Activated T-helper 2 cell treated with anti-CD3 and anti-CD28 coated beads, Interferon-gamma antibody, Interleukin-2, Interleukin-4, amounts not matched to agents 10 μg/mL and 5 μg/mL and 100 μg/mL, durations not matched to agents 14 hours and 24 hours and 36 hours (primary cell): ENCODE data around the gene AHDC1. TPM values are rescaled to one million over a fixed set of nuclear protein-coding genes. Genes with fewer than 3 reads are reported as not detected.
"Not testable (repeated sequence)": the region's sequence is repeated elsewhere in the genome, so short reads cannot be mapped to it uniquely, and the experiment has no call there.

Source experiments
- DNase-seq: peaks from one replicate; pipeline ENCODE4 v3.0.0; 2021; ENCODE audit warnings: low spot score
- H3K27ac Mint-ChIP-seq: one replicate; pipeline ENCODE4 v1.8.0; 2021; ENCODE audit warnings: mixed read lengths
- H3K27me3 Mint-ChIP-seq: one replicate; pipeline ENCODE4 v1.8.0; 2021; ENCODE audit warnings: low read depth, mixed read lengths
- H3K36me3 Mint-ChIP-seq: one replicate; pipeline ENCODE4 v1.8.0; 2021; ENCODE audit warnings: low read depth, mixed read lengths
- H3K4me1 Mint-ChIP-seq: one replicate; pipeline ENCODE4 v1.8.0; 2021; ENCODE audit warnings: low read depth, mixed read lengths
- H3K4me3 Mint-ChIP-seq: one replicate; pipeline ENCODE4 v1.8.0; 2021; ENCODE audit warnings: low read depth, mild to moderate bottlenecking, moderate library complexity, mixed read lengths
- H3K9me3 Mint-ChIP-seq: one replicate; pipeline ENCODE4 v1.8.0; 2021; ENCODE audit warnings: mixed read lengths
- intact Hi-C: fragments of 100-400 bp; cut with micrococcal nuclease; formaldehyde crosslinking; loops from one replicate; pipeline ENCODE4 v1.15.1; 2023
- total RNA-seq: library from RNA; stranded (reverse); gene quantifications from 2 replicates; pipeline ENCODE4 v1.2.3, GENCODE V29; 2022

AHDC1 gene
- total RNA-seq, 1 donor from 2014 or later, result 29.3 TPM

DNA sequence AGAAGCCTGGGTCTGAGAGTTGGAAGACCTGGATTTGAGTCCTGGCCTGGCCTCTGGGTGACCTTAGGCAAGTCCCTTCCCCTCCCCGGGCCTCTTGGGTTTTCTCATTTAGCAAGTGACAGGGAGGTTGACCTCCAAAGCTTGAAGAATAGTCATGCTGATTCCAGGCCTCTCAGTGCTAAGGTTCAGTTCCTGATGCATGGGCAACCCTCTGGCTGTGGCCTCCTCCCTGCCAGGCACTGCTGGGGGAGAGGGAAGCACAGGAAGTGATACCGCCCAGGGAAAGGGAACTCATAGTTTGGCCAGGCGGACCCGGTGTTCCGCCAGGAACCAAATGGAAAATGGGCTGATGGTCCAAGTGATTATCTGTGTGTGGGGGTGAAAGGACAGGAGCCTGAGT is 90.4 kb downstream of the AHDC1 start:
- no peak overlapping the region for H3K4me3 Mint-ChIP-seq
- no peak overlapping the region for H3K27ac Mint-ChIP-seq
- H3K27me3 Mint-ChIP-seq, result no peaks in the 10 kb centered on the region
- intact Hi-C loops, result no loop called here
- H3K9me3 Mint-ChIP-seq, result no peaks in the 10 kb centered on the region
- no peak for DNase-seq
- H3K36me3 Mint-ChIP-seq, result no peaks in the 10 kb centered on the region
- peaks cover 6% of the 10 kb centered on the region for H3K4me1 Mint-ChIP-seq

DNA sequence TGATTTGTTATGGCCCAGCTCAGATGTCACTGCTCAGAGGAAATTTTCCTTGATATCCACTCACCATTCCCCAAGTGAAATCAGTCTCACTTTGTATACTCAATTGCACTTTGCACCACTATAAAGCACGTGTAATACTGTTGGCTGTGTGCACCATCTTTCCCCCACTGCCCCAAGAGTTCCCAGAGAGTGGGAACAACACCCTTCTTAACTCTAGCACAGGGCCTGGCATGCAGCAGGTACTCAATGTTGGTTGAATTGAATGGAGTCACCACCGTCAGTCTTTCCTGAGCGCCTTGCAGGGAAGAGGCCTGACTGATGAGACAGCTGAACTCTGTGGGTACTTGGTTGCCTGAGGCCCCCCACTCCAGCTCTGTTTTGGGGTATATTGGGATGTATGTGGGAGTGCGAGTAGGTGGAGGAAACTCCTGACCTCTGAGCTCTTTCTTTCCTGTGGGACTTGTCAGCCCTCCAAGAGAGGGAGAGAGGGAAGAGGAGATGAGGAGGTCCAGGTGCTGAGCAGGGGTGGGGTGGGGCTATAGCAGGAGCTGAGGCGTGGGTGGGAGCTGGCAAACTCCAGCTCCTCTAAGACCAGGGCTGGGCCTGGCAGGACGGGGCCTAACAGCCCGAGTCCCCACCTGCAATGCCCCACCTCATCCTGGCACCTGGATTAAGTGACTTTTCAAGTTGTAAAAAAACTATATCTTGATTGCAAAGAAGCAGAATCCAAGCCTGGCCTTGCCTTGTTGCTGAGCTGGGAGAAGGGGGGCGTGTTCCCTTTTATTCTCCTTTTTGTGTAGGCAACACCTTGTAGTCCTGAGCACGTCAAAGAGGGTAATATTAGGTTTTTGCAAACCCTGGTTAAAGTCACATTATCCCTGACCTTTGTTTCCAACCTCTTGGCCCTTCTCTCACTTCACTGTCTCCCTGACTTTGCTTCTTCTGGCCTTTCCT is 94.5 kb downstream of the AHDC1 start:
- intact Hi-C loops, result no loop called here
- no peaks in the 10 kb centered on the region for H3K9me3 Mint-ChIP-seq
- no peaks in the 10 kb centered on the region for H3K27me3 Mint-ChIP-seq
- no peaks in the 10 kb centered on the region for H3K36me3 Mint-ChIP-seq
- H3K4me3 Mint-ChIP-seq, result no peak overlapping the region
- H3K4me1 Mint-ChIP-seq, result no peaks in the 10 kb centered on the region
- DNase-seq, result no peak
- H3K27ac Mint-ChIP-seq, result no peak overlapping the region

DNA sequence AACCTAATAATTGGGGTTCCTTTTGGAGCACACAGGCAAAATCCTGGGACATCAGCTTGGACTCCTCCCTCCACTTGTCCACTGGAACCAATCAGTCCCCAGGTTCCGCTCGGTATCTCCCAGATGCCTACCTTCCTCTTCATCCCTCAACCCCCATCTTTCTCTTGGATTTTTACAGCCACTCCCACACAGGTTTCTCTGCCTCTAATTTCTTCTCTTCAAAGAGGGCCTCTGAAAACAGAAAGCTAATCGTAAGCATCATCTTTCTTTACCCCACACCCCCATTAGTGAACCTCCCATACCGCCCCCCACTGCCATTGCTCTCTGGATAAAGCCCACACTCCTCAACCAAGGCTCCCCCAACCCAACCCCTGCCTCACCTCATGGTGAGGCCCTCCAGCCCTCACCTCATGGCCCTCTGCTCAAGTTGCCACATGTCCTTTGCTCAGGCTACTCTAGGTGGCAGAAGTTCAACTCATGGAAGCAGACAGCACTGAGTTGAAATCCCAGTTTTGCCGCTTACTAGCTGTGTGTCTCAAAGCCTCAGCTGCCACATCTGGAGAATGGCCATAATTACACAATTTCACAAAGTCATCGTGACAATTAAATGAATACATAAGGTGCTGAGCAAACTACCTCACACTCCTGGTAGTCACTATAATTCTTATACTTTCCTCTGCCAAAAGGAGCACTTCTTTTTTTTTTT is 95.8 kb downstream of the AHDC1 start:
- no peak overlapping the region for H3K4me3 Mint-ChIP-seq
- intact Hi-C loops, result no loop called here
- H3K27me3 Mint-ChIP-seq, result no peaks in the 10 kb centered on the region
- H3K36me3 Mint-ChIP-seq, result no peaks in the 10 kb centered on the region
- no peaks in the 10 kb centered on the region for H3K4me1 Mint-ChIP-seq
- no peak for DNase-seq
- no peaks in the 10 kb centered on the region for H3K9me3 Mint-ChIP-seq
- H3K27ac Mint-ChIP-seq, result no peak overlapping the region

DNA sequence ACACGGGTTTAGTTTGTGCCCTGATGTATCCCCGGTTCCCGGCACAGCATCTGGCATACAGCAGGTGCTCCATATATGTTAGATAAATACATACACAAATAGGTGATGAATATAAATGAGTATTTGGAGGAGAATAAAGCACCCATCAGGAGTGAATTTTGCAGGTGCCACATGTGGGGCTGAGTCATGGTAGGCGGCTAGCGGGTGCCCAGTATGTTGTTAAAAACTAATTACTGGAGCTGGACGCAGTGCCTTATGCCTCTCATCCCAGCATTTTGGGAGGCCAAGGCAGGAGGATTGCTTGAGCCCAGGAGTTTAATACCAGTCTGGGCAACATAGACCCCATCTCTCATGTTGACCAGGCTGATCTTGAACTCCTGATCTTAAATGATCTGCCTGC is 97.2 kb downstream of the AHDC1 start:
- Mint-ChIP-seq H3K36me3 (no peaks in the 10 kb centered on the region), H3K27me3 (no peaks in the 10 kb centered on the region), H3K9me3 (no peaks in the 10 kb centered on the region), H3K4me1 (no peaks in the 10 kb centered on the region), H3K4me3 (no peak overlapping the region), H3K27ac (no peak overlapping the region)
- intact Hi-C loops, result no loop called here
- DNase-seq, result no peak

DNA sequence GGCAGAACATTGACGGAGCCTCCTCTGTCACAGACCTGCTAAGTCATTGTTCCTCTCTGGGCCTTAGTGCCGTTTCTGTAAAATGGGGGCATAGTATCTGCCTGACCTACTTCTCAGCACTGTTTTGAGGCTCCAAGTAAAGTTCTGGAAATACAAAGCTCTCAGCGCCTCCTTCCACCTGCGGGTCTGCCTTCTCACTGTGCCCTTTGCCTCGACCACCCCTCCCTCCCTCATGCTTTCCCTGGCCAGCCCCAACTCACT is 98.6 kb downstream of the AHDC1 start:
- no peaks in the 10 kb centered on the region for H3K9me3 Mint-ChIP-seq
- no peaks in the 10 kb centered on the region for H3K36me3 Mint-ChIP-seq
- H3K4me3 Mint-ChIP-seq, result no peak overlapping the region
- intact Hi-C loops, result no loop called here
- no peak for DNase-seq
- H3K27ac Mint-ChIP-seq, result no peak overlapping the region
- H3K4me1 Mint-ChIP-seq, result no peaks in the 10 kb centered on the region
- H3K27me3 Mint-ChIP-seq, result no peaks in the 10 kb centered on the region

DNA sequence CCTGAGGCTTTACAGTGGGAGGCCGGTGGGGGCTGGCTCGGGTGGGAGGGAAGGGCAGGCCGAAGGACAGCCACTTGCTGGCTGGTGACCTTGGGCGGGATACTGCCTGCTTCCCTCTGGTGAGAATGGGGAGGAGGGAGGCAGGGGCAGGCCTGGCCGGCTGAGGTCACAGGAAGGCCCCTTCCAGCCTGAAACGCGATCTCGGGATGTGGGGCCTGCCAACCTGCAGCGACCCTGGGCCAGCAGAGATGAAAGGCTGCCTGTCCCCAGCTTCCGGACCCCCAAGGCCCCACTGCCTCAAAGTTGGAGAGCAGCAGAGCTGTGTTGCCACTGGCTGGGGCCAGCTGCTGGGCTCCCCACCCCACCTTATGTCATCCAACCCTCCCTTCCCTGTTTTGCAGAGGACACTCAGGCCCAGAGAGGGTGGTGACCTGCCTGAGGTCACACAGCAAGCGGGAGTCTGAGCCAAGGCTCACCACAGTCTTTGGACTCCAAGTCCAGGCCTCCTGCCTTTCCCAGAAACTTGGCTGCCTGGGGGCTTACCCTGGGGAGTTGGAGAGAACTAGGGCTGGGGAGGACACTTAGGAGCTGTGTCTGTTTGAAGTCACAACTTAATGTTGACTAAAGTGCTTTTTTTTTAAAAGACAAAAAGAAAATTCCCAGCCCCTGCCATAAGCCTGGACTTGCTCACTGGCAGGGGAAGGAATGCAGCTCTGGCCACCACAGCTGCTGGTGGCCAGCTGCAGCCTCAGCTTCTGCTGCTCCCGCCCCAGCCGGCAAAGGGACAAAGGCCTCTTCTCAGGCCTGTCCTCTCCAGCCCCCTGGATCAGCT is 99.1 kb downstream of the AHDC1 start:
- H3K4me1 Mint-ChIP-seq, result no peaks in the 10 kb centered on the region
- intact Hi-C loops, result no loop called here
- no peak overlapping the region for H3K27ac Mint-ChIP-seq
- H3K27me3 Mint-ChIP-seq, result no peaks in the 10 kb centered on the region
- no peak overlapping the region for H3K4me3 Mint-ChIP-seq
- no peaks in the 10 kb centered on the region for H3K9me3 Mint-ChIP-seq
- no peak for DNase-seq
- no peaks in the 10 kb centered on the region for H3K36me3 Mint-ChIP-seq

DNA sequence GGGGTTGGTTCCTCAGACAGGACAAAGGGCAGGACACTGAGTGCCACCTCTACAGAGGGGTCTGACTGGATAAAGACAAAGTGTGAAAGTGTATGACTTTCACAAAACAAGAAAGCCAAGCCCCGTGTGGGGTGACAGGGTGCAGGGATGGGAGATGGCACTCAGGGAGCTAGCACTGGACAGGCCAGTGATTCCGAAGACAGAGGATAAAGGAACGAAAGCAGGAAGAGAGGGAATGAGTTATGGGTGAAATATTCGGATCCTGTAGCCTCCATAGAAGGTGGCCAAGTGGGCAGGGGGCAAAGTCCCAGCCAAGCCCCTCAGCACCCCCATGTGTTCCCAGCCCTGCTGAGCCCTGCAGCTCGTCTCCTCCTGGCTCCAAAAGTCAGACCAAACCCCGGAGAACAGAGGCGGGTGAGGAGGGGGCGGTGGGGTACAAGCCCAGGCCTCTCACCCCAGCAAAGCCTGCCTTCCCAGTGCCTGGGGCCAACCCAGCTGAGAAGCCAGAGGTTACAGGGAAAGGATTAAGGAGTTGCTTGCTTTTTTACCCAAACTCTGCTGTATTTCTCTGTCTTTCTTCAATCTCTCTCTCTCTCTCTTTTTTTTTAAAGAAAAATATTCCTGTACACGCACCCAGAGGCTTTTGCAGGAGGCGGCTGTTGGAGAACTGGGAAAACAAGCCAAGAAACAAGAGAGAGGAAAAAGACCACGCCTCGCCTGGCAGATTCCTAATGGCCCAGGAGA is 99.9 kb downstream of the AHDC1 start:
- Mint-ChIP-seq H3K27ac (no peak overlapping the region), H3K9me3 (no peaks in the 10 kb centered on the region), H3K36me3 (no peaks in the 10 kb centered on the region), H3K4me3 (no peak overlapping the region), H3K27me3 (peaks cover under 1% of the 10 kb centered on the region), H3K4me1 (no peaks in the 10 kb centered on the region)
- intact Hi-C loops, result no loop called here
- no peak for DNase-seq

DNA sequence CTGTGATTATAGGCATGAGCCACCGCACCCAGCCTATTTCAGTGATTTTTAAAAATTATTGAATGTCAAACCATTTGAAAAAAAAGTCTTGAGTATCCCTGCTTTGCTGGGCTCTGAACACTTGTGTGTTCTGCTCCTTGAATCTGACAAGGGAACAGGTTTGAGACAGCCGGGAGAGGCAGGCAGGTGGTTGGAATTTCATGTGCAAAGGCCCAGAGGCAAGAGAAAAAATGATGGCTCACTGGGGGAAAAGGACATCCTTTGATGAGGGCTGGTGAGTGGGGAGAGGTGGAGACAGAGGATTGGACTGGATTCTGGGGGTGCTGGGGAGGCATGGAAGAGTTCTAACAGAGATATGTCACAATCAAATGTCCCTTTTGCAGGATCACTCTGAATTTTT is 100.9 kb downstream of the AHDC1 start:
- Mint-ChIP-seq H3K27me3 (peaks cover 1% of the 10 kb centered on the region), H3K4me3 (no peak overlapping the region), H3K9me3 (no peaks in the 10 kb centered on the region), H3K27ac (no peak overlapping the region), H3K4me1 (no peaks in the 10 kb centered on the region), H3K36me3 (no peaks in the 10 kb centered on the region)
- intact Hi-C loops, result no loop called here
- DNase-seq, result no peak

DNA sequence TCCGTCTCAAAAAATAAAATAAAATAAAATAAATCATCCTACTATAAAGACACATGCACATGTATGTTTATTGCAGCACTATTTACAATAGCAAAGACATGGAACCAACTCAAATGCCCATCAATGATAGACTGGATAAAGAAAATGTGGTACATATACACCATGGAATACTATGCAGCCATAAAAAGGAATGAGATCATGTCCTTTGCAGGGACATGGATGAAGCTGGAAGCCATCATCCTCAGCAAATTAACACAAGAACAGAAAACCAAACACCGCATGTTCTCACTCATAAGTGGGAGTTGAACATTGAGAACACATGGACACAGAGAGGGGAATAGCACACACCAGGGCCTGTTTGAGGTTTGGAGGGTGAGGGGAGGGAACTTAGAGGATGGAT is 102.8 kb downstream of the AHDC1 start:
- DNase-seq, H3K4me3 Mint-ChIP-seq, intact Hi-C loops, H3K9me3 Mint-ChIP-seq, H3K4me1 Mint-ChIP-seq, H3K27me3 Mint-ChIP-seq, H3K27ac Mint-ChIP-seq, H3K36me3 Mint-ChIP-seq: not testable (repeated sequence)

DNA sequence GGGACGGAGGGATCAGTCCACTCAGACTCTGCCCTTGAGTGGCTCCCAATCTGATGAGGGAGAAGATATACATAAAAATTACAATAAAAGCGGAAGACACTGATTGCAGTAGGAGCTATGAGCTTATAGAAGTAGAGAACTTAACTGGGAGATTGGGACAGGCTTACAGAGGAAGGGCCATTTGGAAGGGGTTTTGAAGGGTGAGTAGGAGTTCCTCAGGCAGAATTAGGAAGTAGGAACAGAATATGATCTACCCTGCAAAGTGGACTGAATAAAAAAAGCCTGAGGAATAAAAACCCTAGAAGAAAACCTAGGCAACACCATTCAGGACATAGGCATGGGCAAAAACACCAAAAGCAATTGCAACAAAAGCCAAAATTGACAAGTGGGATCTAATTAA is 104.8 kb downstream of the AHDC1 start:
- no peak overlapping the region for H3K4me3 Mint-ChIP-seq
- H3K27ac Mint-ChIP-seq, result no peak overlapping the region
- H3K4me1 Mint-ChIP-seq, result no peaks in the 10 kb centered on the region
- H3K27me3 Mint-ChIP-seq, result peaks cover 1% of the 10 kb centered on the region
- no peaks in the 10 kb centered on the region for H3K36me3 Mint-ChIP-seq
- intact Hi-C loops, result no loop called here
- DNase-seq, result no peak
- no peaks in the 10 kb centered on the region for H3K9me3 Mint-ChIP-seq

DNA sequence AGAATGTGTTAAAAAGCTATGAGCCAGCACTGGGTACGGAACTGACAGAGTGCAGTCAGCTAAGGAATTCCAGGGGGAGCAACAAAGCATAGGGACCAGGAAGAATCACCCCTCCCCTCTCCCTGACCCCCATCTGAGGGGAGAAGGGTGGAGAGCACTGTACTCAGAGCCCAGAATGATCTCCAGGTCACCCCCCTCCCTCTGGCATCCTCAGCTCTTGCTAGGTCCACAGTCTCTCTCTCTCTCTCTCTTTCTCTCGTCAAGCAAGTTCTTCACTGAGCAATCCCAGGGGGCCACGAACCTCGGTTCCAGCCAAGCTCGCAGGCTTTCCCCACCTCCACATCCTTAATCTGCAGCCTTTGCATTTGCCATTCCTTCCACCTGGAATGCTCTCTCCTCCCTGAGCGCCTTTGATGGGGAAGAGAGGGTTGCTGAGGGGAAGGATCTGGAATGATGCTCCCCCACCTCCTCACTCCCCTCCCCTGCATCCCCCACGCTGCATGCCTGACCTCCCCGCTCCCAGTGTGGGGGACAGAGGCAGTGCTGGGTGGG is 107.3 kb downstream of the AHDC1 start:
- no peaks in the 10 kb centered on the region for H3K9me3 Mint-ChIP-seq
- H3K4me3 Mint-ChIP-seq, result no peak overlapping the region
- intact Hi-C loops, result no loop called here
- no peak for DNase-seq
- H3K36me3 Mint-ChIP-seq, result no peaks in the 10 kb centered on the region
- peaks cover 1% of the 10 kb centered on the region for H3K27me3 Mint-ChIP-seq
- peaks cover 6% of the 10 kb centered on the region for H3K4me1 Mint-ChIP-seq
- H3K27ac Mint-ChIP-seq, result no peak overlapping the region

DNA sequence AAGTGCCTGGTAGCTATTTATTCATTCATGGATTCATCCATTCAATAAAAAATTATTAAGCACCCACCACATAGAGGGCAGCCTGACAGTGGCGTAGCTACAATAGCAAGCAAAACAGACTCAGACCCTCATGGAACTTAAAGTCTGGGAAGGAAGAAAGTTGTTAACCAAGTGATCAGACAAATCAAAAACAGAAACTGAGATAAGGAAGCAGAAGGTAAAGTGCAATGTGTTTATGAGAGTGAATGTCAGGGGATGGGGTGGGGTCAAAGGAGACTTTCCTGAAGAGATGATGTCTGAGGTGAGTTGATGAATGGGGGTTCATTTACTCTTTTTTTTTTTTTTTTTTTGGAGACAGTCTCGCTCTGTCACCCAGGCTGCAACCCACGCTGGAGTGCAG is 111.1 kb downstream of the AHDC1 start:
- H3K27ac Mint-ChIP-seq, result peak overlapping the region; percentile 62
- no peaks in the 10 kb centered on the region for H3K9me3 Mint-ChIP-seq
- H3K27me3 Mint-ChIP-seq, result no peaks in the 10 kb centered on the region
- peaks cover 12% of the 10 kb centered on the region for H3K36me3 Mint-ChIP-seq
- peaks cover 24% of the 10 kb centered on the region for H3K4me1 Mint-ChIP-seq
- intact Hi-C loops, result no loop called here
- no peak for DNase-seq
- no peak overlapping the region for H3K4me3 Mint-ChIP-seq
